Ovary (tissue), 9 donors: ENCODE results near the gene CRYGA. TPM values are rescaled to one million over a fixed set of nuclear protein-coding genes. Genes with fewer than 3 reads are reported as not detected.

ENCODE experiments used
- DNase-seq, 5 donors: peaks; one replicate each; pipeline ENCODE4 v3.0.0-alpha.2; 2019 to 2020
- H3K27ac ChIP-seq, 2 donors: fragments of 200-600 bp; one replicate each; pipeline versions ENCODE4 v1.5.1 to v1.8.0; 2019 to 2022
- H3K27me3 ChIP-seq: fragments of 200-600 bp; one replicate; pipeline ENCODE4 v1.8.0; 2022
- H3K36me3 ChIP-seq: fragments of 200-600 bp; sonication (generic); one replicate; pipeline ENCODE4 v1.5.1; 2019
- H3K4me1 ChIP-seq: one replicate; pipeline ENCODE4 v1.8.1; 2013; ENCODE audit warnings: mild to moderate bottlenecking, moderate library complexity; ENCODE audit not compliant: insufficient read depth
- H3K4me3 ChIP-seq: fragments of 200-600 bp; sonication (generic); one replicate; pipeline ENCODE4 v1.5.1; 2017
- H3K9me3 ChIP-seq, 2 donors: fragments of 200-600 bp in 1 of 2; sonication (generic) in 1 of 2; one replicate each; pipeline versions ENCODE4 v1.5.1 to v1.8.1; 2013 to 2019; ENCODE audit warnings: mild to moderate bottlenecking in 1 of 2, moderate library complexity in 1 of 2
- CTCF ChIP-seq, 3 donors: fragments of 450-650 bp in 2 of 3; fragments of 200-600 bp in 1 of 3; IDR thresholded peaks; one replicate each; pipeline versions ENCODE4 v1.5.1 to v1.8.0; 2016 to 2022; ENCODE audit warnings: antibody characterized with exemption in 3 of 3, mild to moderate bottlenecking in 1 of 3
- EP300 ChIP-seq: sonication (generic); formaldehyde crosslinking; IDR thresholded peaks from one replicate; pipeline ENCODE4 v1.6.1; 2017; ENCODE audit warnings: antibody characterized with exemption
- POLR2A ChIP-seq: fragments of 450-650 bp; IDR thresholded peaks from one replicate; pipeline ENCODE4 v1.6.1; 2017; ENCODE audit warnings: antibody characterized with exemption, mild to moderate bottlenecking, moderate library complexity
- WGBS, 3 donors: extraction: QIAGEN DNeasy Blood & Tissue Kit in 1 of 3; methylation state at CpG; one replicate each; pipeline versions ENCODE4 v1.1.5 to v1.1.7; 2013 to 2017; 5-methylcytosine and 5-hydroxymethylcytosine counted together
- intact Hi-C, 4 donors: fragments of 100-400 bp; cut with DNase I; formaldehyde crosslinking; loops; one replicate each; pipeline versions ENCODE4 v1.11.0 to v1.15.1; 2022 to 2023
- polyA plus RNA-seq, 2 donors: library from polyadenylated mRNA; stranded (reverse); fragments of 200-250 nt in 1 of 2; fragments of 350-450 nt in 1 of 2; fragmentation: Illumina TruSeq in 1 of 2; extraction: RNeasy Lipid Tissue Mini Kit (QIAGEN cat#74804) in 1 of 2; gene quantifications; one replicate each; pipeline ENCODE4 v1.2.3, GENCODE V29; 2013 to 2014
- total RNA-seq, 7 donors: library from RNA; depleted of rRNA in 2 of 7; stranded (reverse); fragments of >200 nt in 2 of 7; fragmentation: NEBNext Ultra II Directional in 3 of 7; extraction: Animal tissue kit (Norgen Biotek cat#: 25700) in 3 of 7; gene quantifications; one replicate each; pipeline versions ENCODE4 v1.1.0 to v1.2.4, GENCODE V29; 2016 to 2023
- donor health status: DM: no; HTN: no; CAD: no; lungs with moderate emphysema.
- donor health status: DM: no; HTN: no; CAD: no.
- donor health status: Bipolar disorder and iron deficiency.
- donor health status: DM: yes; HTN: yes; CAD: no.
- donor health status: DM: no; HTN: no; CAD: no.
- donor health status: DM: yes; HTN: yes; CAD: no.

The CRYGA gene
- total and polyA plus RNA-seq, 9 donors, result not detected

GRCh38 chr2:208189069-208189809 is 25.9 kb upstream of the CRYGA start:
- H3K27me3 ChIP-seq, result no peaks in the 10 kb centered on the region
- TF ChIP-seq CTCF (IDR thresholded peaks at IDR 0.05), result no peak
- TF ChIP-seq POLR2A, result no peak
- TF ChIP-seq EP300, result no peak
- intact Hi-C loops, result no loop called here
- DNase-seq, result no peak
- no peak overlapping the region for H3K4me3 ChIP-seq
- 76 to 78% (median 76%) methylated on average over 5 of the region's 5 CpGs for WGBS, 3 donors
- no peaks in the 10 kb centered on the region for H3K36me3 ChIP-seq
- no peak overlapping the region for H3K27ac ChIP-seq
- H3K4me1 ChIP-seq, result no peaks in the 10 kb centered on the region
- no peaks in the 10 kb centered on the region for H3K9me3 ChIP-seq

- DNase-seq, result no peak
- H3K4me1 ChIP-seq, result no peaks in the 10 kb centered on the region
- WGBS, 3 donors, result 87 to 93% (median 93%) methylated on average over 2 of the region's 2 CpGs
- intact Hi-C loops, result no loop called here
- H3K27ac ChIP-seq, result no peak overlapping the region
- TF ChIP-seq POLR2A, result no peak
- no peak for TF ChIP-seq EP300
- TF ChIP-seq CTCF (IDR thresholded peaks at IDR 0.05), result no peak
- H3K36me3 ChIP-seq, result no peaks in the 10 kb centered on the region
- no peak overlapping the region for H3K4me3 ChIP-seq
- no peaks in the 10 kb centered on the region for H3K9me3 ChIP-seq
- H3K27me3 ChIP-seq, result no peaks in the 10 kb centered on the region
These were observed 23.5 kb upstream of the CRYGA start for GRCh38 chr2:208186893-208187292.

- no peak overlapping the region for H3K4me3 ChIP-seq
- intact Hi-C loops, result no loop called here
- TF ChIP-seq EP300 (no peak), CTCF (IDR thresholded peaks at IDR 0.05) (no peak), POLR2A (no peak)
- H3K27ac ChIP-seq, result no peak overlapping the region
- WGBS, 3 donors, result 72 to 76% (median 74%) methylated on average over 5 of the region's 5 CpGs
- no peaks in the 10 kb centered on the region for H3K4me1 ChIP-seq
- no peaks in the 10 kb centered on the region for H3K9me3 ChIP-seq
- H3K27me3 ChIP-seq, result no peaks in the 10 kb centered on the region
- no peak for DNase-seq
- H3K36me3 ChIP-seq, result no peaks in the 10 kb centered on the region
These were observed 23.1 kb upstream of the CRYGA start for GRCh38 chr2:208186465-208186864.

GRCh38 chr2:208183972-208184705 is 20.8 kb upstream of the CRYGA start:
- no peak overlapping the region for H3K27ac ChIP-seq
- intact Hi-C loops, result no loop called here
- H3K4me1 ChIP-seq, result no peaks in the 10 kb centered on the region
- 11 to 22% (median 14%) methylated on average over 12 of the region's 12 CpGs for WGBS, 3 donors
- H3K4me3 ChIP-seq, result no peak overlapping the region
- no peak for DNase-seq
- TF ChIP-seq CTCF (IDR thresholded peaks at IDR 0.05) (no peak), POLR2A (no peak), EP300 (no peak)
- H3K36me3 ChIP-seq, result no peaks in the 10 kb centered on the region
- H3K27me3 ChIP-seq, result no peaks in the 10 kb centered on the region
- no peaks in the 10 kb centered on the region for H3K9me3 ChIP-seq
